ENCODE measurements around the gene PTCD1.
"Not testable (repeated sequence)": the region's sequence is repeated elsewhere in the genome, so short reads cannot be mapped to it uniquely, and the experiment has no call there.

The PTCD1 gene

DNA sequence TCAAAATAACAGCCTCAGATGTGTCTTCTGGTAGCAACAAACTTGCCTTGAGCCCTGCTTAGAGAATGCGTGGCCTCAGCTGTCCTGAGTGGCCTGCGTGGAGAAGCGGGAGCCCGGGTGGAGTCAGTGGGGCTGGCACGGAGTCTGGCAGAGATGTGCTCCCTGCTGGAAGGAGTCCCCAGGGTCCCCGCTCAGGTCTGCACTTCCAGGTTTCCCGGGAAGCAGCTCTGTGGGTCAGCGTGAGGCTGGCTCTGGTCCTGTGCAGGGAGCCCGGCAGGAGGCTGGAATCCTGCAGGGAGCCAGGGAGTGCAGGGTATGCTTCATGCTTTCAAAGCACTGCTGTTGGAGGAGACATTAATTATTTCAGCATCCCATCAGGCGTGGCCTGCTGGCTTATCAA, 10.3 kb upstream of the PTCD1 start:
- DNase-seq (ENCODE audit: low spot score) = no peak

DNA sequence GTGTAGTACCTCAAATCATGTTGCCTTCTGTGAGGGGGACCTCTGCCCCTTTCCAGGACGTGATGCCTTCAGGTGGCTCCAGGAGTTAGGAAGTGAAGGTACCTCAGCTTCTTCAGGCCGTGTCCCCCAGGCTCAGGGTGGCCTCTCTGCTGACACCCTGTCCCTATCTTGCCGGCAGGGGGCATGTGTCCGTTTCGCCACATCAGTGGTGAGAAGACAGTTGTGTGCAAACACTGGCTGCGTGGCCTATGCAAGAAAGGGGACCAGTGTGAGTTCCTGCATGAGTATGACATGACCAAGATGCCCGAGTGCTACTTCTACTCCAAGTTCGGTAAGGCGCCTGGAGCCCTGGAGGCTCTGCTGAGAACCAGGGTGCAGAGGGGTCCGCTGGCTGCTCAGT, 9.3 kb upstream of the PTCD1 start:
- DNase-seq (ENCODE audit: low spot score) = peak; percentile 31

DNA sequence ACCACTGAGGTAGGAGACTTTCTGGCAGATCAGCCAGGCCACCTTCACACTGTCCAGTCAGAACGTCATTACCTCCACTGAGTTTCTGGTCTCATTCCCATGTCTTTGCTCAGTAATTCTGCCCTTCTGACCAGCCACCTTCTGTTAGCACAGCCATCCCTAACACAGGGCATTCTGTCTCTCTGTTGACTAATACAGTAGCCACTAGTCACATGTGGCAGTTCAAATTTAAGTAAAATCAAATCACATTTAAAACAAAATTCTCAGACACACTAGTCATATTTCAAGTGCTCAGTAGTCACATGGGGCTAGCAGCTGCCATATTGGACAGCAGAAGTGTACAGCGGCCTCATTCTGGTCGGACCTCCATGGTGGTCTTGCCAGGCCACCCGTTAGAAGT, 7.5 kb upstream of the PTCD1 start:
- no peak for DNase-seq (ENCODE audit: low spot score)

DNA sequence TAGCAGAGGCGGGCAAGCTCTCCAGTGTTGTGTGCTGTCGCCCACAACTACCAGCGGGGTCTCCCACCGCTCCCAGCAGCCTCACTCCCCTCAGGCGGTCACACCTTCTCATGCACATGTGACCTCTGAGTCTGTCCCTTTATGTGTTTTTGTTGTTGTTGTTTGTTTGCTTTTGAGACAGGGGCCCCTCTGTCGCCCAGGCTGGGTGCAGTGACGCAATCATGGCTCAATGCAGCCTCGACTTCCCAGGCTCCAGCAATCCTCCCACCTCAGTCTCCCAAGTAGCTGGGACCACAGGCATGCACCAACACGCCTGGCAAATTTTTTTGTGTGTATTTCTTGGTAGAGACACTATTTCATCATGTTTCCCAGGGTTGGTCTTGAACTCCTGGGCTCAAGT, 1.6 kb upstream of the PTCD1 start:
- DNase-seq (ENCODE audit: low spot score) = no peak

DNA sequence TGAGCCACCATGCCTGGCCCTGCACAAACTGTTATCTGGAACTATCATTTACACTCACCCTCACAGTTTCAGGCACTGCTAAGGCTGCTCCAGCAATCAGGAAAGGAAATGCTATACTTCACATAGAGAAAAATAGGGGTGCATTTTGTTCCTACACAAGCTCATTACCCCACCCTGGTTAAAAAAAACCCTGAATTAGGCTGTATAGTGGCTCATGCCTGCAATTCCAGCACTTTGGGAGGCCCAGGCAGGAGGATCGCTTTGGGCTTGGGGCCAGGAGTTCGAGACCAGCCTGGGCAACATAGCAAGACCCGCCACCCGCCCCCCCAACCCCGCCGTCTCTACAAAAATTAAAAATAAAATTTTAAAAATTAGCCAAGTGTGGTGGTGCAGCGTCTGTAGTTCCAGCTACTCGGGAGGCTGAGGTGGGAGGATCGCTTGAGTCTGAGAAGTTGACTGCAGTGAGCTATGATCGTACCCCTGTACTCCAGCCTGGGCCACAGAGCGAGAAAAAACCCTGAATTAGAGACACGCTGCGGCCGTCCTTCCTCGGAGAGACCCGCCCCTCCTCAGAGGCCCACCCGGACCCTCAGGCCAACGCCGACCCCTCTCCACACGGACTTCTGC, 539 bp downstream of the PTCD1 start:
- no peak for DNase-seq (ENCODE audit: low spot score)

DNA sequence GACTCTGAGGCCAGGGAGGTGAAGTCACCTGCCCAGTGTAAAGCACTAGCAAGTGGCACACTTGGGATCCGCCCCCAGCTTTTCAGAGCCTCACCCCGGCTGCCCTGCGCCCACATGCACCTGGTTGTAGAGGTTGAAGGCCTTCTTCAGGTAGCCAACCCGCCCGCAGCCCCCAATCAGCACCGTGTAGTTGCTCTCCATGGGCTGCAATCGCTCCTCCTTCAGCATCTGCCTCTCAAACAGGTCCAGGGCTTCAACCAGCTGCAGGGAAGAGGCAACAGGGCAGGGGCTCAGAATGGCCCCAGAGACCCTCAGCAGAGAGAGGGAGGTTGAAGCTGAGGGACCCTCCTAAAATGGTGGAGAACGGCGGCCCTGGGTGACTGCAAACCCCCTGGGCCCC, 5.4 kb downstream of the PTCD1 start:
- no peak for DNase-seq (ENCODE audit: low spot score)

DNA sequence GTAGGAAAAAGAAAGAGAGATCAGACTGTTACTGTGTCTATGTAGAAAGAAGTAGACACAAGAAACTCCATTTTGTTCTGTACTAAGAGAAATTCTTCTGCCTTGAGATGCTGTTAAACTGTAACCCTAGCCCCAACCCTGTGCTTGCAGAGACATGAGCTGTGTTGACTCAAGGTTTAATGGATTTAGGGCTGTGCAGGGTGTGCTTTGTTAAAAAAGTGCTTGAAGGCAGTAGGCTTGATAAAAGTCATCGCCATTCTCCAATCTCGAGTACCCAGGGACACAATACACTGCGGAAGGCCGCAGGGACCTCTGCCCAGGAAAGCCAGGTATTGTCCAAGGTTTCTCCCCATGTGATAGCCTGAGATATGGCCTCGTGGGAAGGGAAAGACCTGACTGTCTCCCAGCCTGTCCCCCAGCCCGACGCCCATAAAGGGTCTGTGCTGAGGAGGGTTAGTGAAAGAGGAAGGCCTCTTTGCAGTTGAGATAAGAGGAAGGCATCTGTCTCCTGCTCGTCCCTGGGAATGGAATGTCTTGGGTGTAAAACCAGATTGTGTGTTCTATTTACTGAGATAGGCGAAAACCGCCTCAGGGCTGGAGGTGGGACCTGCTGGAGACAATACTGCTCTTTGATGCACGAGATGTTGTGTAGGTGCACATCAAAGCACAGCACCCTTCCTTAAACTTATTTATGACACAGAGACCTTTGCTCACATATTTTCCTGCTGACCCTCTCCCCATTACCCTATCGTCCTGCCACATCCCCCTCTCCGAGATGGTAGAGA, 6.7 kb downstream of the PTCD1 start:
- not testable (repeated sequence) for DNase-seq (ENCODE audit: low spot score)

DNA sequence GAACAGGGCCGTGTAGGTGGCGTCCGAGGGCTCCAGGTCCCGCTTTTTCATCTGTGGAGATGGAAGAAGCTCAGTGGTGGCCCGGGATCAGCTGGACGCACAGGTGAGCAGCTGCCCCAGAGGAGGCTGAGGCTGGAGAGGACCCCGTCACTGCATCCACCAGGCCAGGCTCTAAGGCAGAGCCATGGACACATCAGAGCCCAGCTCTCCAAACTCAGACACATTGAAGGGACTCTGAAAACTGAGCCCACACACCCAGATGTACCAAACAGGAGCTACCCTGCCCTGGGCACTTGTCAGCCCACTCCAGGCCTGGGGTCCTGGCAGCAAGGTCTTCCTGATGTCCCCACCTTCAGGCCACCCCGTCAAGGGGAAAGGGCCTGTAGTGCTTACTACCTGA, 8.8 kb downstream of the PTCD1 start:
- no peak for DNase-seq (ENCODE audit: low spot score)

DNA sequence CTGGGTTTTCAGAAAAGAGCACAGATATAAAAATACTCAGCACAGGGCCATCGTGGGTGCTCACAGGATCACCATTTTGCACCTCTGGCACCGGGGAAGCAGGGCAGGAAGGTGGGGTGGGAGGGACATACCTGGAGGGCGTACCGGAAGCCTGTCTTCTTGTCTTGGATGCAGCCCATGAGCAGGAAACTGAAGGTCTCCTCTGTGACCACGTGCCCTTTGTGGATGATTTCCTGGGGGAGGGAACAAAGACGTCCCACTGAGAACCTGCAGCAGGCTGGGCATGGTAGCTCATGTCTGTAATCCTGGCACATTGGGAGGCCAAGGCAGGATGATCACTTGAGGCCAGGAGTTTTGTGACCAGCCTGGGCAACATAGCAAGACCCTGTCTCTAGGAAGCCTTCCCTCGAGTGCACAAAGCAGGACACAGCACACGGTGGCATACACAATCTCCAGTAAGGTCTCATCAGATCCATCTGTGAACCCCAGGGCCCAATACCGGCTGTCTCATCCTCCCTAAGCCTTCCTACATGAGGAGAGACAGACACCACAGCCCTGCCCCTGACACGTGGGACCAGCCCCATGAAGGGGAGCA, 9.5 kb downstream of the PTCD1 start:
- DNase-seq (ENCODE audit: low spot score) = no peak

DNA sequence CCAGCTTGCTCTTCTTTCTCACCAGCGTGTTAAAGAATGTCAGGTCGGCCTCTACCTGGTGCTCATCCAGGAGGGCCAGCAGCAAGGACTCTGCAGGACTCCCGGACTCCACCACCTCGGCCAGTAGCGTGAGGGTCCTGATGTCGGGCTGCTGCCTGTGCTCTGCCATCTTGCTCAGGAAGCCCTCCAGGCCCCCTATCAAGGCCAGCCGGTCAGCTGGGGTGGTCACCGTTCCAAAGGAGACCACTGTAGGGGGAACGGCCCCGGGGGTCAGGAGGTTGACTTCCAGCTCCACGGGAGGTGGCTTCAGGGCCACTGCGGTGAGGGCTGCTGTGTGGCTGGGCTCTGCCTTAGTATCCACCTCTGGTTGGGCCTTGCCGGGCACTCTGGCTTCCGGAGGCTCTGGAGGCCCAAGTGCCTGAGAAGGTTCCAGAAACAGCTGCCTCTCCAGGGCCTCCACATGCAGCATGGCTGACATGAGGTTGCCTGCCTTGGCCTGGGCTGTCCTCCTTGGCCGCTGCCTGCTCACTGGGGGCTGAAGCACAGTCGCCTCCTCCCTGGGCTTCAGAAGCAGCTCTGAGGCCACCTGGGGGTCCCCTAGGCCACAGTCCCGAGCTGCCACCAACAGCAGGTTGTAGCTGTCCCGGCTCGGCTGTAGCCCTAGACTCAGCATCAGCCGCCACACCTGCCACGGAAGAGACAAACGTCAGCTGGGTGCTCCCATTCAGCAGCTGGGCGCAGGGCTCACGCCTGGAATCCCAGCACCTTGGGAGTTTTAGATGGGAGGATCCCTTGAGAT, 13.5 kb downstream of the PTCD1 start:
- DNase-seq (ENCODE audit: low spot score) = no peak

DNA sequence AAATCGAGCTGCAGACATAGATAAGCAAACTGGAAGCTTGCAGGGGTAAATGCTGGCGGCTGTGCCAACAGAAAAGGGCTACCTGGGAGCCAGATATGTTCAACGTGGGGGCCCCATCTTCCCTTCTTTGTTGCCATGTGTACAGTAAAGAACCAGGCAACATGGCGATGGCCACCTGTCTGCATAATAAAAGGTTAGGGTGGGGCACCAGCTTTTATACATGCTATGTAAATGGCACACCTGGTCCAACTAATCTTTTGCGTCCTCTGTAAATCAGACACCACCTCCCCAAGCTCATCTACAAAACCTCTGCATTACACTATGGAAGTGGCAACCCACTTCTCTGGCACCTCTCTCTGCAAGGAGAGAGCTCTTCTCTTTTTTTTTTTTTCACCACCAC, 16.0 kb downstream of the PTCD1 start:
- DNase-seq (ENCODE audit: low spot score) = no peak

DNA sequence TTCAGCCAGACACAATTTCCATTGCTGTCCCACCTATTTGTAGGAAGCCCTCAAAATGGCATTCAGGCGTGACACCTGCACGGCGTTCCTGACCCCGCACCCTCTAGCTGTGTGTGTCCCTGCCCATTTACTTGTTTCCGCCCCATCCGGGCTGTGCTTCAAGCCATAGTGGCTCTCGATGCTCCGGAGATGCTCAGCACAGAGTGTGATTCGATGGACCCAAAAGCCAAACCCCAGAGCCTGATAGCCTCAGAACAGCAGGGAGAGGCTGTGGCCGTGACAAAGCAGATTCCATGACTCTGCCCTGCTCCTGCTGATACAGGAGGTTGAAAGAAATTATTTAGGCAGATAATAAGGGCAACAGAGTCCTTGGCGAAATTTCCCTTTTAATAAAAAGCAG, 16.4 kb downstream of the PTCD1 start:
- DNase-seq (ENCODE audit: low spot score) = peak; percentile 46

DNA sequence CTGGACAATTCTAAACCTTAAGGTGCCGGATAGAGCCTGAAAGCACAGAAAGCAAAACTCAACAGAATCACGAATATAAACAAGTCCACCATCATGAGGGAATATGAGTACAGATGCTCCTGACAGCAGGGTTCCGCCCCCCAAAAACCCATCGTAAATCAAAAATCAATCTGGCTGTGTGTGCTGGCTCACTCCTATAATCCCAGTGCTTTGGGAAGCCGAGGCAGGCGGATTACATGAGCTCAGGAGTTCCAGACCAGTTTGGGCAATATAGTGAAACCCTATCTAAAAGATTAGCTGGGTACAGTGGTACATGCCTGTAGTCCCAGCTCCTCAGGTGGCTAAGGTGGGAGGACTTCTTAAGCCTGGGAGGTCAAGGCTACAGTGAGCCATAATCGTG, 17.6 kb downstream of the PTCD1 start:
- no peak for DNase-seq (ENCODE audit: low spot score)

DNA sequence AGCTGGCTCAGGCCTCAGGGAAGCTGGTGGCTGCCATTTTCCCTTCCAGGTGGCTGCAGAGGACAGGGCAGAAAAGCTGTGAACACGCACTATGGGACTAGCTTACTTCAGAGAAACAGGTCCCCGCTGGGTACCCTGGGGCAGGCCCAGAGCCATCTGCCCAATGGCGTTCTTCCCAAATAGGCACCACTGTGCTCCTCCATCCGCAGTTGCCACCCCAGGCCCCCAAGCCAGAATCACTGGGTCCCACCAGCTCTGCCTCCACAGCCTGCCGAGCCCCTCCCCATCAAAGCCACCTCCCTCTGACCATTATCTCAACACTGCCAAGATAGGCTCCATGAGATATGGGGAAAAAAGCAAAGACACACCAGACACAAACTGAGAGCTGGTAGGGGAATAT, 18.4 kb downstream of the PTCD1 start:
- DNase-seq (ENCODE audit: low spot score) = no peak

DNA sequence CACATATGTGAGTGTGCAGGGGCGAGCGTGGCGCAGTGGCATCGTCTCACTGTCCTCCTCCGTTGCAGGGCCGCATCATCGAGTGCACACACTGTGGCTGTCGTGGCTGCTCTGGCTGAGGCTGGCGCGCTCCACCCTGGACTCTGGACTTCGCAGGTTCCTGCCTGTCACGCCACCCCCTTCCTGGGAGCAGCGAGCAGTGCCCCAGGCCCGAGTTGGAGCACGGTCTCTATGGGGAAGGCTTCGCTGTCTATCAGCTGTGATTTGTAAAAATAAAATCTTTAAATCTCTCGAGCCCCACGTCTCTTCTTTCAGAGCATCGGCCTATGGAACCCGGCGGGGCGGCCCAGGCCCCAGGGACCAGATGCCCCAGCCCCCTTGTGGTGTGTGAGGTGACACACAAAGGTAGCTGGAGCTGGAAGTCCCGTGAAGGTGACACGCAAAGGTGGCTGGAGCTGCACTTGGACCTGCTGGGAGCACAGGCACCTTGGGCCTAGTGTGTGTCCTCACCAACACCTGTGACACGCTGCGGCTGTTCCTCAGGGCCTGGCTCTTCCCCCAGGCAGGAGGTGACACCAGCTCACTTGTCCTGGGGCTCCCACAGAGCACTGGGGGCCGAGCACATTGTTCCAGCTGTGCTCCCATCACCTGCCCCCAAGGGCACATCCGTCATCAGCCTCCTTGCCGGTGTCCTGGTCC, 19.1 kb downstream of the PTCD1 start:
- no peak for DNase-seq (ENCODE audit: low spot score)

DNA sequence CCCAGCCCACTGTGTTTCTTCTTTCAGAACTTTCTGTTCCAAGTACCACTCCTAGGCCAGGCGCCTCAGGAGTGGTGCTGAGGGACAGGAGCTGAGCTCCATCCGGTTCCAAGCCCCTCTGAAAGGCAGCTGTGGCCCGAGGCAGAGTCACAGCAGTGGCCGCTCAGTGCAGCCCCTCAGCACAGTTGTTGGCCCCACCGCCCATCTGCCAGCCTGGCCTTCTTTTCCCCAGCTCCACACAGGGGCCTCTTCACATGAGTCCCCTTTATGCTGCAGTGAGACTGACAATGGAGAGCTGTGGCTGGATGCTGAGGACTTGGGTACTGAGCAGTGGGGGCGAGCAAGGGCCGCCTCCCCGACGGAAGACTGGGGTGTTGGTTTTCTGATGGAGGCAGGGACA, 20.3 kb downstream of the PTCD1 start:
- no peak for DNase-seq (ENCODE audit: low spot score)

DNA sequence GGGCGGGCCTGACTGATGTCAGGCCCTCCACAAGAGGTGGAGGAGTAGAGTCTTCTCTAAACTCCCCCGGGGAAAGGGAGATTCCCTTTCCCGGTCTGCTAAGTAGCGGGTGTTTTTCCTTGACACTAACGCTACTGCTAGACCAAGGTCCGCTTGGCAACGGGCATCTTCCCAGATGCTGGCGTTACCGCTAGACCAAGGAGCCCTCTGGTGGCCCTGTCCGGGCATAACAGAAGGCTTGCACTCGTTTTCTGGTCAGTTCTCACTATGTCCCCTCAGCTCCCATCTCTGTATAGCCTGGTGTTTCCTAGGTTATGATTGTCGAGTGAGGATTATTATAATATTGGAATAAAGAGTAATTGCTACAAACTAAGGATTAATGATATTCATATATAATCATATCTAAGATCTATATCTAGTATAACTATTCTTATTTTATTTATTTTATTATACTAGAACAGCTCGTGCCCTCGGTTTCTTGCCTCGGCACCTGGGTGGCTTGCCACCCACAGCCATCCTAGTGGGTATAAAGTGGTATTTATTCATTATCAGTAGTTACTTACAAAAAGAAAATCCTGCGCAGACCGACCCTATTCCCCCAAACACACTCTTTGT, 23.0 kb downstream of the PTCD1 start:
- peak; percentile 35 for DNase-seq (ENCODE audit: low spot score)

DNA sequence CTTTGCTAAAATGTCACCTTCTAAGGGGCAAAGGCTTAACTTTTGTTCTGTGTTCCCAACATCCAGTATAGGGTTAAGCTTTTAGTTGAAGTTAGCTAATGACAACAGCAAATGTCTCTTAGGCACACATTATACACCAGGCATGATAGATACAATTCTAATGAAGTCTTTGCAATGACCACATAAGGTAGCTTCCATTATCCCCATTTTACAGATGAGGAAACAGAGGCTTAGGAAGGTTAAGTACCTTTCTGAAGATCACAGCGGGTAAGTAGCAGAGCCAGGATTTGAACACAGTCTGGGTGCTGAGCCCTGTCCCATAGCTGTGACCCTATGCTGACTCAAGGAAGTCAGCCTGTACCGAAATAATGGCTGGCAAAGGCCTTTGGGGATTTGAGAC, 28.0 kb downstream of the PTCD1 start:
- no peak for DNase-seq (ENCODE audit: low spot score)

DNA sequence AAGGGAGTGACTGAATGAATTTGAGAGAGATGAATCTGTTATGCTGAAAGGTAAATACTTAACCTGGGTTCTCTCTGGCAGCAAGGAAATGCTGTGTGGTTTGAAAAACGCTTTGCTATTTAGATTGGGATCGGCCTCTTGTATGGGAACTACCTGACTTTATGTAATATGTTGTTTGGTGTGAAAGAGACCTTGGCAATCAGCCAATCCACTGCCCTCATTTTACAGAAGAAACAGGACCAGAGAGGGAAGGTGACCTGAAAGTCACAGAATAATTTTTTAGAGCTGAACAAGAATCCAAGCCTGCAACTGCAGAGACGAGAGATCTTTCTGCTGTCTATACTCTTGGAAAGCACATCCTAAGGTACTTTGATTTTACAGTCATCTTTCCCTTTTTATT, 28.8 kb downstream of the PTCD1 start:
- peak; percentile 33 for DNase-seq (ENCODE audit: low spot score)

DNA sequence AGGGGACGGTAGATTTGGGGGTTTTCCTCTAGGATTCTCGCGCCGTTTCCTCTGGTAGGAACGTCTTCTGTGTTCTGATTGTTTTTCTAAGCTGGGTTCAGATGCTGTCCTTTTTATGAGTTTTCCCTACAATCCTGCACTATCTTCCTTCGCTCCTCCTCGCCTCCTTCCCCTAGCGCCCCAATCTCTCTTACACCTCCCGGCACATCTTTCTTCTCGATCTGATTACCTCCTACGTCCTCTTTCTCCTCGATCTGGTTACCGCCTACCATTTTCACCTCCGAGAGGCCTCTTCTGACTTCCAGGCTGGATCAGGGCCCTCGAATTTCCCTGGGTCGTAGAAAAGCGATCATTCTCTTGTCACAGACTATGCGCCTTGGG, 29.4 kb downstream of the PTCD1 start:
- no peak for DNase-seq (ENCODE audit: low spot score)

DNA sequence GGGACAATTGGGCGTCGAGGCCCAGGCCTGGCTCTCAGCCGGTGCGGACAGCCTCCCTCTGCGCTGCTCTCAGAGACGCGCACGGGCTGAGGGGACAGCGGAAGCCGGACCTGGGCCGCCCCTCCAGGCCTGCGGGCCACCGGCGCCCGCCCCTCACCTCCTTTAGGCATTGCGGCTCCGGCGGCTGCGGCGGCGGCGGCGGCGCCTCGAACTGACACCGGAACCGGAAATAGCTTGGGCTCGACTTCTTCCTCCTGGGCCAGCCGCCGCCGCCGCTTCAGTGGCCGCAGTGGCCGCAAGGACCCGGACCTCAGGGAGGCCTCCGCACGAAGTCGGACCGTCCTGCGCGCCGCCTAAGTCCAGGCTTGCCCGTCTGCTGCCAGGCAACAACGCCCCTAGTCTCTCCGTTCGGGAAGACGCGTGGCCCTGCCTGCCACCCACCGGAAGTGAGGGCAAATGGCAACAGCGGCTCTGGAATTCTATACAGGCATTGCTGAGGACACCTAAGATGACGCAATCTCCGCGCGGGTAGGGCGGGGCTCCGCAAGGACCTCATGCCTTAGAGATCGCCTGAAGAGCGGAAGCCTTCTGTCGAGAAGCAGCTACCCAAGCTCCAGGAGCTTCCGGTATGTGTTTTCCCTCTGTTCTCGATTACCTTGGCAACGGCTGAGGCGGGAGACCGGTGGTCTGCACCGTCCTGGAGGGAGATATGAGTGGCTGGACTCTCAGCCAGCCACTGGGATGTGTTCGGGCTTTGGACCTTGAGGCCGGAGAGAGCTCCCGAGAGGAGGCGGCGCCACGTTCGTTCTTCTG, 30.0 kb downstream of the PTCD1 start, which contains the start of the genes BUD31 and PDAP1:
Gene BUD31, plus strand, starts transcription at position 591 of the 813 bp plus-strand sequence. CDS start 2,124 bp downstream, outside the sequence.
Gene PDAP1, minus strand, starts transcription at position 219 of the 813 bp plus-strand sequence. Its CDS starts 49 bp downstream, at position 170.
- peak; percentile 93 for DNase-seq (ENCODE audit: low spot score)
